Peyer's patch (tissue), 4 donors: ENCODE measurements around the gene ZNF579. TPM values are rescaled to one million over a fixed set of nuclear protein-coding genes. Genes with fewer than 3 reads are reported as not detected.
A peak's percentile ranks its signal among the peaks of the same experiment; 100 is the strongest.

Source experiments
- DNase-seq, 3 donors: peaks; one replicate each; pipeline ENCODE4 v3.0.0-alpha.2; 2017 to 2019
- H3K27ac ChIP-seq, 4 donors: fragments of 200-600 bp; sonication (generic); one replicate each; pipeline ENCODE4 v1.5.1; 2016 to 2019
- H3K27me3 ChIP-seq, 2 donors: fragments of 200-600 bp; sonication (generic); one replicate each; pipeline ENCODE4 v1.5.1; 2019
- H3K36me3 ChIP-seq, 3 donors: fragments of 200-600 bp; sonication (generic); one replicate each; pipeline ENCODE4 v1.5.1; 2016 to 2019
- H3K4me1 ChIP-seq, 4 donors: fragments of 200-600 bp; sonication (generic); one replicate each; pipeline ENCODE4 v1.5.1; 2016 to 2019
- H3K4me3 ChIP-seq, 4 donors: fragments of 200-600 bp; sonication (generic); 1 replicate in 3 of 4; 2 replicates in 1 of 4; pipeline ENCODE4 v1.5.1; 2016 to 2019; ENCODE audit warnings: mild to moderate bottlenecking in 1 of 4
- H3K9me3 ChIP-seq, 4 donors: fragments of 200-600 bp; sonication (generic); one replicate each; pipeline ENCODE4 v1.5.1; 2016 to 2019; ENCODE audit warnings: mild to moderate bottlenecking in 1 of 4
- POLR2A ChIP-seq, 2 donors: fragments of 450-650 bp; IDR thresholded peaks; one replicate each; pipeline ENCODE4 v1.5.1; 2017; ENCODE audit warnings: antibody characterized with exemption in 2 of 2, mild to moderate bottlenecking in 2 of 2, moderate library complexity in 2 of 2
- total RNA-seq, 4 donors: library from RNA; depleted of rRNA; stranded (reverse); fragments of >200 nt; gene quantifications; one replicate each; pipeline ENCODE4 v1.1.0, GENCODE V29; 2016
- TF ChIP-seq, protein P1 (sequence below), 6 experiments: fragments of 450-650 bp in 4 of 6; fragments of 200-600 bp in 2 of 6; sonication (generic) in 1 of 6; IDR thresholded peaks; one replicate each; pipeline ENCODE4 v1.5.1; 2017 to 2019; ENCODE audit warnings: antibody characterized with exemption in 6 of 6, mild to moderate bottlenecking in 3 of 6, moderate library complexity in 1 of 6

ZNF579 gene
- total RNA-seq, 4 donors from 2014 or later, result 1.7 to 6.1 (median 3.1) TPM; not detected in 1

DNA sequence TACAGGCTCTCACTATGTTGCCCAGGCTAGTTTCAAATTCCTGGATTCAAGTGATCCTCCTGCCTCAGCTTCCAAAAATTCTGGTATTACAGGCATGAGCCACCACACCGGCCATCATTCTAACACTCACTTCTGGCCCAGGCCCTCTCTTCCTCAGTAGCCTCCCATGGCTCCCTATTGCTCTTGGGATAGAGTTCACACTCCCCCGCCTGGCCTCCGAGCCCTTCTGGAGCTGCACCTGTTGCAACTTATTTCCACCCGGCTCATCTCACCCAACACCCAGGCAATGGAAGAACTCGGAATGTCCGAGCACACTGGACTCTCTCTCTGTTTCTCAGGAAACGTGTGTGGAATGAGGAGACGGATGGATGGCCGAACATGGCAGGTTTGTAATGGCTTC, 26.3 kb downstream of the ZNF579 start:
- H3K27me3 ChIP-seq, result no peaks in the 10 kb centered on the region
- no peaks in the 10 kb centered on the region for H3K9me3 ChIP-seq
- no peak overlapping the region for H3K27ac ChIP-seq
- no peak for DNase-seq
- H3K36me3 ChIP-seq, result no peaks in the 10 kb centered on the region
- H3K4me1 ChIP-seq, result peaks cover 0 to 6% (median 0%) of the 10 kb centered on the region in 4 donors
- no peak overlapping the region for H3K4me3 ChIP-seq
- TF ChIP-seq, protein P1, sequence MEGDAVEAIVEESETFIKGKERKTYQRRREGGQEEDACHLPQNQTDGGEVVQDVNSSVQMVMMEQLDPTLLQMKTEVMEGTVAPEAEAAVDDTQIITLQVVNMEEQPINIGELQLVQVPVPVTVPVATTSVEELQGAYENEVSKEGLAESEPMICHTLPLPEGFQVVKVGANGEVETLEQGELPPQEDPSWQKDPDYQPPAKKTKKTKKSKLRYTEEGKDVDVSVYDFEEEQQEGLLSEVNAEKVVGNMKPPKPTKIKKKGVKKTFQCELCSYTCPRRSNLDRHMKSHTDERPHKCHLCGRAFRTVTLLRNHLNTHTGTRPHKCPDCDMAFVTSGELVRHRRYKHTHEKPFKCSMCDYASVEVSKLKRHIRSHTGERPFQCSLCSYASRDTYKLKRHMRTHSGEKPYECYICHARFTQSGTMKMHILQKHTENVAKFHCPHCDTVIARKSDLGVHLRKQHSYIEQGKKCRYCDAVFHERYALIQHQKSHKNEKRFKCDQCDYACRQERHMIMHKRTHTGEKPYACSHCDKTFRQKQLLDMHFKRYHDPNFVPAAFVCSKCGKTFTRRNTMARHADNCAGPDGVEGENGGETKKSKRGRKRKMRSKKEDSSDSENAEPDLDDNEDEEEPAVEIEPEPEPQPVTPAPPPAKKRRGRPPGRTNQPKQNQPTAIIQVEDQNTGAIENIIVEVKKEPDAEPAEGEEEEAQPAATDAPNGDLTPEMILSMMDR (IDR thresholded peaks at IDR 0.05), result no peak
- TF ChIP-seq POLR2A (IDR thresholded peaks at IDR 0.05), result no peak

DNA sequence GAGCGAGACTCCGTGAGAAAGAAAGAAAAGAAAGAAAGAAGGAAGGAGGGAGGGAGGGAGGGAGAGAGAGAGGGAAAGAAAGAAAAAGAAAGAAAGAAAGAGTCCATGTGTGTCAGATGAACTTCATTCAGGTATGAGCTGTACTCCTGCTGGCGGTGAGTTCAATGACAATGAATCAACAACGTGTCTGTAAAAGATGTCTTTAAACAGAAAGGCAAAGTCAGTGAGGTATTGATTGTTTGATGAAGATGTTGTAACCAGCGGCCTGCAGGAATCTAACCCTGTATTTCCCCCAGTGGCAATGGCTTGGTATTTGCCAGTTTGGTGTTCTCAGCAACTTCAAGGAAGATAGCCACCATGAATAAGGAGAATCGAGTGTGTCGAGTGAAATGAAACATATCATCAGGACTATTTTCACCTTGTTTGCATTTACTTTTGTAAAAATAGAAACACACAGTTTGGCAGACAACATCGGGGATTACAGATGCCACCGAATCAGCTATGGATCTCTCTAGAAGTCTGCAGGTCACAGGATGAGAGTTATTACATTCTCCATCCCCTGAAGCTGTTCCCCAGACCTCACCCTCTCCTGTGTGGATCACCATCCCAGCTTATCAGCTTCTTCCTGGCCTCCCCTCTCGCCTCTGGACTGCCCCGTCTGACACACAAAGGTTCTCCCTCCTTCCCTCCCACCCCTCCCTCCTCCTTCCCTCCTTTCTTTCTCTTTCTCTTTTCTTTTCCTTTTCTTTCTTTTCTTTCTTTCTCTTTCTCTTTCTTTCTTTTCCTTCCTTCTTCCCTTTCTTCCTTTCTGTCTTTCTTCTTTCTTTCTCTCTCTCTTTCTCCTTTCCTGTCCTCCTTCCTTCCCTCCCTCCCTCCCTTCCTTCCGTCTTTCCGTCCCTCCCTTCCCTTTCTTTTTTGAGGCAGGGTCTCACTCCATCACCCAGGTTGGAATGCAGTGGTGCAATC, 27.1 kb downstream of the ZNF579 start:
- H3K27ac ChIP-seq, result no peak overlapping the region
- H3K4me1 ChIP-seq, result peaks cover 0 to 6% (median 0%) of the 10 kb centered on the region in 4 donors
- no peak for DNase-seq
- H3K36me3 ChIP-seq, result no peaks in the 10 kb centered on the region
- no peaks in the 10 kb centered on the region for H3K9me3 ChIP-seq
- TF ChIP-seq, protein P1 (IDR thresholded peaks at IDR 0.05), result no peak
- no peak for TF ChIP-seq POLR2A (IDR thresholded peaks at IDR 0.05)
- H3K4me3 ChIP-seq, result no peak overlapping the region
- H3K27me3 ChIP-seq, result no peaks in the 10 kb centered on the region

DNA sequence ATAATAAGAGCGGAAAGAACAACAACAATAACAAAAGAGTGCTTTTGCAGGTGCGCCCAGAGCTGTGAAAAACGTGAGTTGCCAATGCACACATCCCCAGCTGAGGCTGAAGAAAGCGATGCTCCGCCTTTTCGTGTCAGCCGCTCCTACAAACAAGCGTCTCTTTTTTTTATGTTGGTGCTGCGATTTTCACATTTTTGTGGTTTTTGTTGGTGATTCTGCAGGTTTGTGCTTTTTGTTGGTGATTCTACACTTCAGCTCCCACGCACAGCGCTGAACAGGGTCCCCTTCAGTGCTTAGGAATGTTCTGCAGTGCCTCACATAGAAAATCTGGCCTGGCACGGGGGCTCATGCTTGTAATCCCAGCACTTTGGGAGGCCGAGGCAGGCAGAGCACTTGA, 28.0 kb downstream of the ZNF579 start:
- Histone ChIP-seq H3K27me3 (no peaks in the 10 kb centered on the region), H3K36me3 (no peaks in the 10 kb centered on the region), H3K27ac (no peak overlapping the region), H3K4me1 (peaks cover 0 to 6% (median 0%) of the 10 kb centered on the region in 4 donors), H3K4me3 (no peak overlapping the region), H3K9me3 (no peaks in the 10 kb centered on the region)
- no peak for TF ChIP-seq POLR2A (IDR thresholded peaks at IDR 0.05)
- TF ChIP-seq, protein P1 (IDR thresholded peaks at IDR 0.05), result no peak
- no peak for DNase-seq

DNA sequence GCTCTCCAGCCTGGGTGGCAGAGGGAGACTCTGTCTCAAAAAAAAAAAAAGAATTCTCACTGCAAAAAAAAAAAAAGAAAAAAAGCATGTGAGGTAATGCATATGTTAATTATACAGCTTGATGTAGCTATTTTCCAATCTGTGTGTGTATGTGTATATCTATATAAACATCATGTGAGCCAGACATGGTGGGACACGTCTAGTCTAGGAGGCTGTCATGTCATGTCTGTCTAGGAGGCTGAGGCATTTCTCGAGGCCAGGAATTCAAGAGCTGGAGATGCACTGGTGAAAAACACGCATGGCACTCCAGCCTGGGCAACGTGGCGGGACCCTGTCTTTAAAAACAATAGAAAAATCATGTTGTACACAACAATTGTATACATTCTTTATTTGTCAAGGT, 28.4 kb downstream of the ZNF579 start:
- TF ChIP-seq POLR2A (IDR thresholded peaks at IDR 0.05), result no peak
- H3K4me1 ChIP-seq, result peaks cover 0 to 6% (median 0%) of the 10 kb centered on the region in 4 donors
- no peak overlapping the region for H3K27ac ChIP-seq
- no peaks in the 10 kb centered on the region for H3K36me3 ChIP-seq
- no peaks in the 10 kb centered on the region for H3K27me3 ChIP-seq
- no peak overlapping the region for H3K4me3 ChIP-seq
- no peak for DNase-seq
- H3K9me3 ChIP-seq, result no peaks in the 10 kb centered on the region

DNA sequence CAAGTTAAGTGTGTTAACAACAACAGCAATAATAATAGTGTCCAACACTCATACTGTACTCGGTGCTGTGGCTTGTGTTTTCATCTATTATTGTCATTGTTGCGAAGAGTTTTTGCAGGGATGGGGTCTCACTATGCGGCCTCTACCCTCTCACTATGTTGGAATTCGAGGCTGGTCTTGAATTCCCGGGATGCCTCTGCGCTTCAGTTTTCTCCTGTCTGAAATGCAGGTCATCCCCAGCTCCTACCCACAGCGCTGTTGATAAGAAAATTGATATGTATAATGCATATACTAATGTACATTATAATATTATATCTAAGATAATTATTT, 30.4 kb downstream of the ZNF579 start:
- no peak for DNase-seq
- Histone ChIP-seq H3K4me1 (peaks cover 0 to 6% (median 0%) of the 10 kb centered on the region in 4 donors), H3K9me3 (no peaks in the 10 kb centered on the region), H3K27ac (peak overlapping the region in 1 of 4 donors; percentile 32), H3K4me3 (peak overlapping the region in 1 of 4 donors; percentile 15), H3K36me3 (no peaks in the 10 kb centered on the region), H3K27me3 (no peaks in the 10 kb centered on the region)
- no peak for TF ChIP-seq POLR2A (IDR thresholded peaks at IDR 0.05)
- TF ChIP-seq, protein P1 (IDR thresholded peaks at IDR 0.05), result no peak
